RPMI7951 (cell line): ENCODE results near the gene IQGAP1. TPM values are rescaled to one million over a fixed set of nuclear protein-coding genes. Genes with fewer than 3 reads are reported as not detected.

Experiments
- DNase-seq: peaks from one replicate; pipeline ENCODE4 v3.0.0-alpha.2; 2012; ENCODE audit warnings: low read depth
- total RNA-seq: library from RNA; depleted of rRNA; stranded (reverse); fragments of >200 nt; shearing (Covaris generic); gene quantifications from 2 replicates; pipeline ENCODE4 v1.2.3, GENCODE V29; 2014

Gene IQGAP1
- total RNA-seq, 1 experiment from 2014 or later, result 273 TPM

DNA sequence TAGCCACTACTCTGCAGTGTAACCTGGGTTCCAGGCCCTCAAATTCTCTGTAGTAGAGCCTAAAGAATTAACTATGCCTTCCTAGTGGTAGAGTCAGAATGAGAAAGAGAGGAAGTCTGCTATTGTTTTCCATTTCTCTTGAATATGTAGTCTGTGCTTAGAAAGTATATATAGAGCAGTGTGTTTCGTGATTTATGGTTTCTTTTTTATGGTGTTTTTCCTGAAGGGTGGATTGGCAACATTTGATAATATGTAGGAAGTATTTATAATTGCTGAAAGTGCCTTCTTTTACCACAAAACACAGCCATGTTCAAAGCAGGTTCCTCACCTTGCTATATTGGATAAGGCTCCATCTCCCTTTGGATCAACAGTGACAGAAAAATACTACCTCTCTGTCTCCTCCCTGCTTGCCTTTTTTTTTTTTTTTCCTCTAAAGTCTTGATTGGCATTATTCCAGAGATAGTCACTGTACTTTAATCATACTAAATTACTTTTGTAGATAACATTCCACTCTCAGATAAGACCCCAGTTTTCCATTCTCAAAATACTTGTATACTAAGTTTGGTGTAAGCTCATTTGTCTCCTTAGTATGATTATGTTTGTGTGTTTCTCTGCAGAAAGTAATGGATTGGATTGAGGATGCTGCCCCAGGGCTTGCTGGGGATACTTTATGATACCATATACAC lies 47.8 kb downstream of the IQGAP1 start:
- no peak for DNase-seq

DNA sequence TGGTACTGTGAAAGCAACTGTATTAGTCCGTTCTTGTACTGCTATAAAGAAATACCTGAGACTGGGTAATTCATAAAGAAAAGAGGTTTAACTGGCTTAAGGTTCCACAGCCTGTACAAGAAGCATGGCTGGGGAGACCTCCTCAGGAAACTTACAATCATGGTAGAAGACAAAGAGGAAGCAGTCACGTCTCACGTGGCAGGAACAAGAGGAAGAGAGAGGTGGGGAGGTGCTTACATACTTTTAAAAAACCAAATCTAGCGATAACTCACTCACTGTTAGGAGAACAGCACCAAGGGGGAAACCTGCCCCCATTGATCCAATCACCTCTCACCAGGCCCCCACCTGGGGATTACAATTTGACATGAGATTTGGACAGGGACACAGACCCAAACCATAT lies 48.9 kb downstream of the IQGAP1 start:
- DNase-seq, result no peak

DNA sequence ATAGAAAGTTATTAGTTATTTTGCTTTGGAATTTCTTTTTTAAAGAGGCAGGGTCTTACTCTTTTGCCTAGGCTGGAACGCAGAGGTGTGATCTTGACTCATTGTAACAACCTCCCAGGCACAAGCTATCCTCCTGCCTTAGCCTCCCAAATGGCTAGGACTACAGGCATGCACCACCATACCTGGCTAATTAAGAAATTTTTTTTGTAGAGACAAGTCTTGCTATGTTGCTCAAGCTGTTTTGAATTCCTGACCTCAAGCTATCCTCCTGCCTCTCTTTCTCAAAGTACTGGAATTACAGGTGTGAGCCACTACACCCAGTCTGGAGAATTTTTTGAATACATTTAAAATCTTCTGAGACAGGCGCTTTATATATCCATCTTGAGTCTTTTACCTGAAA lies 49.5 kb downstream of the IQGAP1 start:
- no peak for DNase-seq

DNA sequence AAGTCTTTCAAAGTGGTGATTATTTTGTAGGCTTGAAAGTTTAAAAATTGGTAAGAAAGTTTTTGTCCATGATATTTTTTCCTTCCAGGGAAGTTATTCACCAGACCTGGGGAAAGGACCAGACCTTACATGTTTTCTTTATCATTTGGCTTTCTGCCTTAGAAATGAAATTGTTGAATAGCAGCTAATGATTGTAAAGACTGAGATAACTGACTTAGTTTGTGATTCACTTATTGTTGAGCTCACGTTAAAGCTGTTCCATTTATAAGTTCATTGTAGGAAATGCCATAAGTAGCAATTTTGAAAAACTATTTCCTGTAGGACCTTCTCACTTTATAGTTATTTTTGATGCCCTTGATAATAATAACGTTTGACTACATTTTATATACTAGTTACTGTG lies 51.9 kb downstream of the IQGAP1 start:
- no peak for DNase-seq

DNA sequence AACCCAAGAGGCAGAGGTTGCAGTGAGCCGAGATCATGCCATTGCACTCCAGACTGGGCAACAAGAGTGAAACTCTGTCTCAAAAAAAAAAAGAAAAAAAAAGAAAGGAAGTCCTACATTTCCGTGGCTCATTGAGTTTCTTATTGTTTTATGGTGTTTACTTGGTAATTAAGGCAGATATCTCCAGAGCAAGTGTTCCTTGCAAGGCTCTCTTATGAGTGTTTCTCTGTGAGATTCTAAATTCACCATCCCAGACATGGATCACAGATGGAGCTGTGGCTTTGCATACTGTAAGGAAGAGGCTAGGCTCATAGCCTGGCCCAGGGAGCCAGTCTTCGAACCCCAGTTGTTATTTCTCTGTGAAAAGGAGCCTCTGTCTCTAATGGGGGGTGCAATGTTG lies 53.0 kb downstream of the IQGAP1 start:
- DNase-seq, result no peak

GRCh38 chr15:90442423-90442822 lies 54.4 kb downstream of the IQGAP1 start:
- no peak for DNase-seq

DNA sequence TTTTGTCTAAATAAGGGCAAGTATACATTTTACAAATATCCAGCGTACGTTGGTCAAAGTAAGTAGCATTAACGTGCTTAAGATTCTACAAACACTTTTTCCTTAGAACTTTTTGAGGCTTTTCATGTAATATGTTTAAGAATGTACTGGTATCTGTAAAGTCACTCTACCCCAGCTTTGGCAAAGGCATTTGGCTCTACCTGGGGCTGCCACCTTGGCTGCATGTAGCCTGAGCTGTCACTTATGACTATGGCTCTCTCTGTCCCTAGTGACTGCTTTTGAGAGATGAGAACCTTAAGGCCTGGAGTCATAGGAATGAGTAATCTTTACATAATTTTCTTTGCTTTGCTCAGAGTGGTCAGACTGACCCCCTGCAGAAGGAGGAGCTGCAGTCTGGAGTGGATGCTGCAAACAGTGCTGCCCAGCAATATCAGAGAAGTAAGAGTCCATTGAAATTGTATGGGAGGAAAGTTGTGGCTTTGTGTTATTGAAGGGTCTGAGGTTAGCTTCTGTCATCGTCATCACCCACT lies 61.2 kb downstream of the IQGAP1 start:
- peak; percentile 26 for DNase-seq

- peak; percentile 82 for DNase-seq
These were observed 63.2 kb downstream of the IQGAP1 start for GRCh38 chr15:90451053-90451850.

DNA sequence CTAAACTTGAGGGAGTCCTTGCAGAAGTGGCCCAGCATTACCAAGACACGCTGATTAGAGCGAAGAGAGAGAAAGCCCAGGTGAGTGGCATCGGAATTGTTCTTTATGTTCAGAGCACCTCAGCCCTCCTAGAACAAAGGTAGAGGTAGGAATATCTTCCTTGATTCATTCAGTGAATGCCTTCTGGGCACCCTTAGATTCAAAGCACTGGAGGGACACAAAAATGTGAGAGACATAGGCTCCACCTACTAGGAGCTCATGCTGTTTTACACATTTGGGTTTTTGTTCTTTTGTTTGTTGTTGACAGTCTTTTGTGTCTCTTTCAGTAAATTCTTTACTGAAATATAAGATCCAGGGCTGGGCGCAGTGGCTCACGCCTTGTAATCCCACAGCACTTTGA lies 68.2 kb downstream of the IQGAP1 start:
- no peak for DNase-seq

GRCh38 chr15:90458061-90458460 lies 70.0 kb downstream of the IQGAP1 start:
- no peak for DNase-seq

- no peak for DNase-seq
These were observed 71.3 kb downstream of the IQGAP1 start for GRCh38 chr15:90459368-90459767.

GRCh38 chr15:90460142-90460824 lies 72.2 kb downstream of the IQGAP1 start:
- no peak for DNase-seq

- peak; percentile 82 for DNase-seq
These were observed 75.3 kb downstream of the IQGAP1 start for GRCh38 chr15:90463381-90463780.

DNA sequence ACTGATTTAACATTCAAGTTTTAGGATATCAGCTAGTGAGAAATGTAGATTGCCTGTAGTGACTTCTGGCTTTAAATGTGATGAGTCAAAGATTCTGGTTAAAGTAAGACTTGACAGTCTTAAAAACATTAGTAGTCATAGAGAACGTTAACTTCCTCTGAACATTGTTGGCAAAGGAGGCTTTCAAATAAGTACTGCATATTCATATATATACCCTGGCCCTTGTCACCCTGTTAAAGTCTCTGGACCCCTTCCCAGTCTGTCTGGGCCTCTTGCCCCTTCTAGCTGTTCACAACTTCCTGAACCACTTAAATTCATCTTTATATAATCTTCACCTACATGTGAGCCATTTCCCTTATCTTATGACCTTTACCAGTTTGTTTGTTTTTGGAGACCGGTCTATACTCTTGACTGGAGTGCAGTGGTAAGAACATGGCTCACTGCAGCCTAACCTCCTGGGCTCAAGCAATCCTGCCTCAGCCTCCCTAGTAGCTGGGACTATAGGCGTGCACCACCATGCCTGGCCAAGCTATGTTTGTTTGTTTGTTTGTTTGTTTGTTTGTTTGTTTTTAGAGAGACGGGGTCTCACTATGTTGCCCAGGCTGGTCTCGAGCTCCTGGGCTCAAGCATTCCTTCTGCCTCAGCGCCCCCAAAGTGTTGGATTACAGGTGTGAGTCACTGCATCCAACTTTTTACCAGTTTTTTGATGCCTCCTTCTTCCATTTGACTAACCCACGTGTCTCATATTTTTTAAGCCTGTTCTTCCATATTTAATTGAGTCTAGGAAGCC lies 77.3 kb downstream of the IQGAP1 start:
- DNase-seq, result peak; percentile 39

DNA sequence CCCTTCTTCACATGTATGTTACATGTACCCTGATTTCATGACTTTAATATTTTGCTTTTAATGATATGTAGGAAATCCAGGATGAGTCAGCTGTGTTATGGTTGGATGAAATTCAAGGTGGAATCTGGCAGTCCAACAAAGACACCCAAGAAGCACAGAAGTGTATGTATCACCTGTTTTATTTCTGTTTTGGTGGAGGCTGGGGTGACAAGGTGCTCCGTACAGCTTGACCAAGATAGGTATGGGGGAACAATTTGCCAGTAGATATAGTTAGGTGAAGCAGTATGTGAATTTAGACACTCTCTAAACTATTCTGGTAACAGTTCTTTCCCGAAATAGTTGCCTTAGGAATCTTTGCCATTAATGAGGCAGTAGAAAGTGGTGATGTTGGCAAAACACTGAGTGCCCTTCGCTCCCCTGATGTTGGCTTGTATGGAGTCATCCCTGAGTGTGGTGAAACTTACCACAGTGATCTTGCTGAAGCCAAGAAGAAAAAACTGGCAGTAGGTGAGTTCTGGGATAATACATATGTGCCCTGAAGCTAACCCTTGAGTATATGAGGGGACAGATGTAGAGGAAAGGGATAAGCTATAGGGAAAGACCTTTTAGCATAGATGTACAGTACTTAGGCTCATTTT lies 78.0 kb downstream of the IQGAP1 start:
- no peak for DNase-seq

- no peak for DNase-seq
These were observed 81.7 kb downstream of the IQGAP1 start for GRCh38 chr15:90469723-90470122.

GRCh38 chr15:90470453-90470852 lies 82.4 kb downstream of the IQGAP1 start:
- DNase-seq, result no peak

GRCh38 chr15:90471126-90471525 lies 83.1 kb downstream of the IQGAP1 start:
- DNase-seq, result no peak

- DNase-seq, result no peak
These were observed 83.7 kb downstream of the IQGAP1 start for GRCh38 chr15:90471769-90472168.

GRCh38 chr15:90478846-90479481 lies 90.9 kb downstream of the IQGAP1 start:
- peak; percentile 49 for DNase-seq

DNA sequence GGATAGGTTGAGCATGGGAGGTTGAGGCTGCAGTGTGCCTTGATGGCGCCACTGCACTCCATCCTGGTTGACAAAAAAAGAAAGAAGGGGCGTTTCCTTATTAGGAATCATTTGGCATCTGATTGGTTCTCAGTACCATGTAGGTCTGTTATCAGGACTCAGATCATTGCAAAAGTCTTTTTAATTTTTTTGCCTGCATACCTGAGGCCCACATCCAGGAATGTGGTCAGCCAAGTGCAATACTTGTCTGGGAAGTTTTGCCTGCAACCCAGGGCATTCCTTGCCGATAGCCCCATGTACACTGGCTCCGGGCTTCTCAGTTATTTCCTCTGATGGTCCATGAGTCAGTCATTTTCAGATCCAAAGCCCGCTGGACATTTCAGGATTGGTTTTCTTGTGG lies 91.6 kb downstream of the IQGAP1 start:
- peak; percentile 58 for DNase-seq
